Epithelial cell of esophagus (primary cell): ENCODE results near the gene MAB21L1.

Source experiments
- DNase-seq: peaks from one replicate; pipeline ENCODE4 v3.0.0; 2010; ENCODE audit warnings: low read depth
- H3K4me3 ChIP-seq: 2 replicates; pipeline ENCODE4 v1.5.1; 2011; ENCODE audit warnings: mild to moderate bottlenecking, low read length, control low read depth
- TF ChIP-seq, protein P1 (sequence below): IDR thresholded peaks from 2 replicates; pipeline ENCODE4 v1.5.1; 2011; ENCODE audit warnings: low read depth, mild to moderate bottlenecking, low read length, control low read depth, inconsistent platforms; ENCODE audit not compliant: insufficient read depth; ENCODE audit errors: missing control alignments

The MAB21L1 gene

DNA sequence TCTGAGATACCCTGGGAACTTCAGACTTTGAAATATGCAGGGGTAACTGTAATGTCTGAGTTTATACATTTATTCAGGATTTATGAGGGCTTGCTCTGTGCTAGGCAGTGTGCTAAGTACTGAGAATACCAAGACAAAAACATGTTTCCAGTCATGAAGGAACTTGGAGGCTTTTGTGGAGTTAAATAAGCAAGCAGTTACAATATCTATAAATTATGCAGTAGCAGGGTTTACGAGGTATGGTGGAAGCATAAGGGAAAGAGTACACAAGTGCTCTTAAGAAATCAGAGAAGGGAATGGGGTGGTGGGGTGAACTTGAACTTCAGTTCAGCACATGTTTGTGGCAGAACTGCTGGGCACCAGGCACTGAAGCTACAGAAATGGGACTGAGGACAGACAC lies 28.0 kb downstream of the MAB21L1 start:
- no peak overlapping the region for H3K4me3 ChIP-seq
- TF ChIP-seq, protein P1, sequence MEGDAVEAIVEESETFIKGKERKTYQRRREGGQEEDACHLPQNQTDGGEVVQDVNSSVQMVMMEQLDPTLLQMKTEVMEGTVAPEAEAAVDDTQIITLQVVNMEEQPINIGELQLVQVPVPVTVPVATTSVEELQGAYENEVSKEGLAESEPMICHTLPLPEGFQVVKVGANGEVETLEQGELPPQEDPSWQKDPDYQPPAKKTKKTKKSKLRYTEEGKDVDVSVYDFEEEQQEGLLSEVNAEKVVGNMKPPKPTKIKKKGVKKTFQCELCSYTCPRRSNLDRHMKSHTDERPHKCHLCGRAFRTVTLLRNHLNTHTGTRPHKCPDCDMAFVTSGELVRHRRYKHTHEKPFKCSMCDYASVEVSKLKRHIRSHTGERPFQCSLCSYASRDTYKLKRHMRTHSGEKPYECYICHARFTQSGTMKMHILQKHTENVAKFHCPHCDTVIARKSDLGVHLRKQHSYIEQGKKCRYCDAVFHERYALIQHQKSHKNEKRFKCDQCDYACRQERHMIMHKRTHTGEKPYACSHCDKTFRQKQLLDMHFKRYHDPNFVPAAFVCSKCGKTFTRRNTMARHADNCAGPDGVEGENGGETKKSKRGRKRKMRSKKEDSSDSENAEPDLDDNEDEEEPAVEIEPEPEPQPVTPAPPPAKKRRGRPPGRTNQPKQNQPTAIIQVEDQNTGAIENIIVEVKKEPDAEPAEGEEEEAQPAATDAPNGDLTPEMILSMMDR = no peak
- DNase-seq = no peak
